GM18526 (cell line): ENCODE results near the gene NTN3.

ENCODE experiments used
- POLR2A ChIP-seq: IDR thresholded peaks from 3 replicates; pipeline ENCODE4 v1.6.1; 2011; ENCODE audit not compliant: insufficient read length; ENCODE audit errors: extremely low read depth

Gene NTN3

GRCh38 chr16:2471016-2471652 lies at the start of gene NTN3:
TSS of gene NTN3 (plus strand) at chr16:2471297. CDS start at chr16:2471702, 405 bp downstream.
- no peak for TF ChIP-seq POLR2A

DNA sequence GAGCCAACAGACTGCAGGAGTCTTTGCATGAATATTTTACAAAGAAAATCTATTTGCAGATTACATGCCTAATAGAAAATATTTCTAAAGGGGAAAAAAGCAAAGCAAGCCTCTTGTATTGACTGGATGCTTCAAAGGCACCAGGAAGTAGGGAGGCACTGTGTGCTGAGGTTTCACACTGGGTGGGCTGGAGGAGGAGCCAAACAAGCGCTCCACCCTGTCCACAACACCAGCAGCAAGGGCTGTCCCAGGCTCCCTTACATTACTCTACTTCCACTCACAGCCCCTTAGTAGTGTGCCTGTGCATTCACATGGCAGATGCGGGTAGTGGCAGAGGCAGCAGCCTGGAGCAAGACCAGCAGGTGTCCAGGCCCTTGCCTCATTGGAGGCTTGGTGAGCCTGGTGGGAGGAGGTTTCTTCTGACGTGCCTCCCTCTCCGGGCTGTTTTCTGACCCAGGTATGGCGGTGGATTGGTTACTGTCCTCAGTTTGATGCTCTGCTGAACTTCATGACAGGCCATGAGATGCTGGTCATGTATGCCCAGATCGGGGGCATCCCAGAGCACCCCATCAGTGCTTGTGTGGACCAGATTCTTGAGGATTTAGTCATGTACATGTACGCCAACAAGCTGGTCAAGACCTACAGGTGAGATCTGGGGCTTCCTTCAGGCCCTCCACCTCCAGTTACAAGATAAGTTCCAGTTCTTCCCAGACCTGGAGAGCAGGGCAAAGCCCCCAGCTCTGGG lies 48.8 kb upstream of the NTN3 start:
- TF ChIP-seq POLR2A, result no peak

- TF ChIP-seq POLR2A, result no peak
Measured at GRCh38 chr16:2424061-2425007, 46.8 kb upstream of the NTN3 start.

GRCh38 chr16:2425008-2425518 lies 46.0 kb upstream of the NTN3 start:
- no peak for TF ChIP-seq POLR2A

GRCh38 chr16:2425825-2426430 lies 45.2 kb upstream of the NTN3 start:
- no peak for TF ChIP-seq POLR2A

GRCh38 chr16:2426941-2427361 lies 44.1 kb upstream of the NTN3 start:
- TF ChIP-seq POLR2A, result no peak

- TF ChIP-seq POLR2A, result no peak
Measured at GRCh38 chr16:2427526-2427925, 43.6 kb upstream of the NTN3 start.

DNA sequence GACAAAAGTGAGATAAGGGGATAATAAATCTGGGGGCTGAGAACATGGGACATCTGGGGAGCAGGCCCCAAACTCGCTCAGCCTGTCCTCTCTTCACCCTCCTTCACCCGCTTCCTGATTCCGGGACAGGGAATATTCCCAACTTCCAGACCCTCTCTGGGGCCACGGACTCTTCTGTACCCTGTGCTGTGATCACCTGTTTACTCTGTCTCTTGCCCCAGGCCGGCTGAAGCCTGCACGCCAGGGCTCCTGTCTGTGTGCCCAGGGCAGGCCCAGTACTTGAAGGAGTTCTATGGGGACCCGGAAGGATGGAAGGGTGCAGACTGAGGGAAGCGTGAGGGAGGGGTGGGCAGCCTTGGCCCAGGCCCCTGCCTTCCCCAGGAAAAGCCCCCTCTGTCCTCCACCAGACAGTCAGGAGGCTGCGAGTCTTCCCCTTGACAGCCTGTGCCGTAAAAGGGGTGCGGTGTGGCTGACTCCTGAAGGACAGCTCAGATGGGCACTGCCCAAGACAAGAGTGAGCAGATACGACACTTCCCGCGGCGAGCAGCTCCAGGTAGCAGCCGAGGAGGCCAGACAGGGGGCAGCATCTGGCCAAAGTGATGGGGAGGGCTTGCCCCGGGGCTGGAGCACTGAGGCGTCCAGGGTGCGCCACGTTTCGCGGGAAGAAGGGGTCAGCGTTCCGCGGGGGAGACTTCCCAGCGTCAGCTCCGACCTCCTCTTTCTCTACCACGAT lies 42.9 kb upstream of the NTN3 start:
- TF ChIP-seq POLR2A, result no peak

- TF ChIP-seq POLR2A, result no peak
Measured at GRCh38 chr16:2428784-2429033, 42.4 kb upstream of the NTN3 start.

DNA sequence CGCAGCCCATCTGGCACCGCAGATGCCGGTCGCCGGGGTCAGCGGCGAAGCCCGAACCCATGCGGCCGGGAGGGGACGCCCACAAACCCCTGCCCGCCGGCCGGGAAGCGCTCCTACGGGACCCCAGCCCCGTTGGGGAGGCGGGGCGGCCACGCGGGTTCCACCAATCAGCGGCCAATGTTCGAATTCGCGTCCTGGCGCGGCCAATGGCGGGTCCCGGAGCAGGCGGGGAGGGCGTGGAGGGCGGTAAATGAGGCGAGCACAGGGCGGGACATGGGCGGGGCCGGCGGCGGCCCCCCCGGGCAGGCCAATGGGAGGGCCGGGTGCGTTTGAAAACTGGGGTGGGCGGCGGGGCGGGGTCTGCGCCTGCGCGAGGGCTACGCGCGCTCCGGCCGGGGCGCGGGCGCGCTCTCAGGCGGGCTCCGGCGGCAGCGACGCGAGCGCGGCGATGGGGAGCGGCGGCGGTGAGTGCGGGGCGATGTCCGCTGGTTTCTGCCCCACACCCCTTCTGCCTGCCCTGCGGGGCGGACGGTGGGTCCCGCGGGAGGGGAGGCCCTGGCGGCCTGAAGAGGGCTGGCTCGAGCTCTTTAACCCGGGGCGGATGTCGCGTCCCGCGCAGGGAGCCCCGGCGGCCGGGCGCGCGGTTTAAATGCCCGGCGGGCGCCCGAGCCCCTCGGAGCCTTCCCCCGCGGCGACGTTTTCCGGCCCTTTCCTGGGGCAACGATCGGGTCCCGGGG lies 41.9 kb upstream of the NTN3 start, which contains the start of gene CCNF:
TSS of gene CCNF (plus strand) at position 414 of the 737 bp plus-strand sequence. CDS start at position 449, 35 bp downstream.
- peak; percentile 72 for TF ChIP-seq POLR2A

DNA sequence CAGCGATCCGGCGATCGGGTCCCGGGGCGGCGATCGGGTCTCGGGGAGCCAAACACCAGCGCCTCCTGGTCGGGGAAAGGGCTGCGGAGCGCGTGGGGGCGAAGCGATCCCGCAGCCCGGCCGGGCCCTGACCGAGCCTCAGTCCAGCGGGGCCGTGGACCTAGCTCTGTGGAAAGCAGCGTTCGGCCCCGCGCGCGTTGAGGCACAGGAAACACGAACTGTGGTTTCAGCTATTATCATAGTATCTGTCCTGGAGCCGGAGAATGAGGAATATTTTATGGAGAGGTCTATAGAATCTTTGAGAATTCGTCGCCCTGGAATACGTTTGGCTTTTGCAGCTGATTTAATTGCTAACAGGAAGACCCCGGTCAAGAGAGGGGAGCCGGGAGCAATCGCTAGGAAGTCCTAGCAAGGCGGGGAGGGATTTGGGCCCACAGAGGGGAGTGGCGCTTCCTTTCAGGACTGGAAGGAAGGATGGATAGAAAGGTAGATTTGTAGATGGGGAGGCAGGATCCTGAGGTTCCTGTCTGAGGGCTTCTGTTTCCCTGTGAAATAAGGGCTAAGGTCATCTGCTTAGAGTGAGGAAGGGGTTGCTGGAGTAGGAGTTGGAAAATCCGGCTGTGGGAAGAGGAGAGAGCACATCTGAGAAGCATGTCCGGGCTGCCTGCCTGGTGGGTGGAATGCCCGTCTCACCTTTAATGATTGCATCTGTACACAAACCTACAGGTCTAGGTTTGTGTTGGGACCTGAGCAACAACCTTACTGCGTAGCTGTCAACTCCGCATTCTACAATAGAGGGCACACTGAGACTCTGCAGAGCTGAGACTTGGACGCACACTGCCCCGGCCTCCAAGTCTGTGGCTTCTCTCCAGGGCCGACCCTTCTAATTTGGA lies 41.1 kb upstream of the NTN3 start:
- TF ChIP-seq POLR2A, result no peak

GRCh38 chr16:2432286-2432685 lies 38.8 kb upstream of the NTN3 start:
- no peak for TF ChIP-seq POLR2A

- TF ChIP-seq POLR2A, result no peak
Measured at GRCh38 chr16:2432801-2433505, 38.1 kb upstream of the NTN3 start.

DNA sequence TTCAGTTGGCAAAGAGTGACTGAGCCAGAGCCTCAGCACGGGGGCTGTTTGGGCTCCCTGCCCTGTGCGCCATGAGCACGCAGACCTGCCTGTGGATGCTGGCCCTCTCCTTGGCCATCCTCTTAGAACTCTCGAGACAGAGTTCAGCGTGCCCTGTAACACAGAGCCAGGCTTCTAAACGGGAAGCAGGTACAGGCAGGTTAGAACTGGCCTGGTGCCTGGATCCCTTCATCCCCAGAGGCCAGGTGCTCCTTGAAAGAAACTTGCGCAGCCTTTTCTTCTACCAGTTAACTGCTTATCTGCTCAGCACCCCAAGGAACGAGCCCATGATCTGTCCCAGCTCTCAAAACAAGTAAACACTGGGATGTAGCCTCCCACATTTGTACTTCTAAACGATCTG lies 35.0 kb upstream of the NTN3 start:
- TF ChIP-seq POLR2A, result no peak
